Ovary (tissue), 9 donors: ENCODE data around the gene HLTF. TPM values are rescaled to one million over a fixed set of nuclear protein-coding genes. Genes with fewer than 3 reads are reported as not detected.
A peak's percentile ranks its signal among the peaks of the same experiment; 100 is the strongest.

Source experiments
- DNase-seq, 5 donors: peaks; one replicate each; pipeline ENCODE4 v3.0.0-alpha.2; 2019 to 2020
- H3K27ac ChIP-seq, 2 donors: fragments of 200-600 bp; one replicate each; pipeline versions ENCODE4 v1.5.1 to v1.8.0; 2019 to 2022
- H3K27me3 ChIP-seq: fragments of 200-600 bp; one replicate; pipeline ENCODE4 v1.8.0; 2022
- H3K36me3 ChIP-seq: fragments of 200-600 bp; sonication (generic); one replicate; pipeline ENCODE4 v1.5.1; 2019
- H3K4me1 ChIP-seq: one replicate; pipeline ENCODE4 v1.8.1; 2013; ENCODE audit warnings: mild to moderate bottlenecking, moderate library complexity; ENCODE audit not compliant: insufficient read depth
- H3K4me3 ChIP-seq: fragments of 200-600 bp; sonication (generic); one replicate; pipeline ENCODE4 v1.5.1; 2017
- H3K9me3 ChIP-seq, 2 donors: fragments of 200-600 bp in 1 of 2; sonication (generic) in 1 of 2; one replicate each; pipeline versions ENCODE4 v1.5.1 to v1.8.1; 2013 to 2019; ENCODE audit warnings: mild to moderate bottlenecking in 1 of 2, moderate library complexity in 1 of 2
- CTCF ChIP-seq, 3 donors: fragments of 450-650 bp in 2 of 3; fragments of 200-600 bp in 1 of 3; IDR thresholded peaks; one replicate each; pipeline versions ENCODE4 v1.5.1 to v1.8.0; 2016 to 2022; ENCODE audit warnings: antibody characterized with exemption in 3 of 3, mild to moderate bottlenecking in 1 of 3
- EP300 ChIP-seq: sonication (generic); formaldehyde crosslinking; IDR thresholded peaks from one replicate; pipeline ENCODE4 v1.6.1; 2017; ENCODE audit warnings: antibody characterized with exemption
- POLR2A ChIP-seq: fragments of 450-650 bp; IDR thresholded peaks from one replicate; pipeline ENCODE4 v1.6.1; 2017; ENCODE audit warnings: antibody characterized with exemption, mild to moderate bottlenecking, moderate library complexity
- WGBS, 3 donors: extraction: QIAGEN DNeasy Blood & Tissue Kit in 1 of 3; methylation state at CpG; one replicate each; pipeline versions ENCODE4 v1.1.5 to v1.1.7; 2013 to 2017; 5-methylcytosine and 5-hydroxymethylcytosine counted together
- intact Hi-C, 4 donors: fragments of 100-400 bp; cut with DNase I; formaldehyde crosslinking; loops; one replicate each; pipeline versions ENCODE4 v1.11.0 to v1.15.1; 2022 to 2023
- polyA plus RNA-seq, 2 donors: library from polyadenylated mRNA; stranded (reverse); fragments of 200-250 nt in 1 of 2; fragments of 350-450 nt in 1 of 2; fragmentation: Illumina TruSeq in 1 of 2; extraction: RNeasy Lipid Tissue Mini Kit (QIAGEN cat#74804) in 1 of 2; gene quantifications; one replicate each; pipeline ENCODE4 v1.2.3, GENCODE V29; 2013 to 2014
- total RNA-seq, 7 donors: library from RNA; depleted of rRNA in 2 of 7; stranded (reverse); fragments of >200 nt in 2 of 7; fragmentation: NEBNext Ultra II Directional in 3 of 7; extraction: Animal tissue kit (Norgen Biotek cat#: 25700) in 3 of 7; gene quantifications; one replicate each; pipeline versions ENCODE4 v1.1.0 to v1.2.4, GENCODE V29; 2016 to 2023
- donor health status: DM: no; HTN: no; CAD: no; lungs with moderate emphysema.
- donor health status: DM: no; HTN: no; CAD: no.
- donor health status: Bipolar disorder and iron deficiency.
- donor health status: DM: yes; HTN: yes; CAD: no.
- donor health status: DM: no; HTN: no; CAD: no.
- donor health status: DM: yes; HTN: yes; CAD: no.

The HLTF gene
- total and polyA plus RNA-seq, 9 donors, result 11.3 to 35.3 (median 31.0) TPM

- DNase-seq, result no peak
- H3K4me3 ChIP-seq, result peak overlapping the region; percentile 83
- 2 to 4% (median 3%) methylated on average over 4 of the region's 4 CpGs for WGBS, 3 donors
- no peaks in the 10 kb centered on the region for H3K9me3 ChIP-seq
- H3K27me3 ChIP-seq, result no peaks in the 10 kb centered on the region
- peaks cover 2% of the 10 kb centered on the region for H3K4me1 ChIP-seq
- peak overlapping the region in 1 of 2 donors; percentile 86 for H3K27ac ChIP-seq
- no peak for TF ChIP-seq EP300
- no peak for TF ChIP-seq CTCF (IDR thresholded peaks at IDR 0.05)
- TF ChIP-seq POLR2A, result no peak
- no peaks in the 10 kb centered on the region for H3K36me3 ChIP-seq
- intact Hi-C loops, result loop anchor here (5.0 to 10.0 kb wide), 6 partner anchors 143 to 586 kb away; partner anchors contain the start of gene TM4SF4 (in 1 of the 4)
Observed at GRCh38 chr3:149128821-149129220, 42.5 kb upstream of the HLTF start.

GRCh38 chr3:149122721-149123578 lies 36.6 kb upstream of the HLTF start:
- no peaks in the 10 kb centered on the region for H3K27me3 ChIP-seq
- no peak for DNase-seq
- no peaks in the 10 kb centered on the region for H3K4me1 ChIP-seq
- no peak for TF ChIP-seq EP300
- no peak for TF ChIP-seq POLR2A
- TF ChIP-seq CTCF (IDR thresholded peaks at IDR 0.05), result no peak
- H3K4me3 ChIP-seq, result no peak overlapping the region
- no peaks in the 10 kb centered on the region for H3K36me3 ChIP-seq
- intact Hi-C loops, result loop anchor here in 3 of 4 donors (1.0 to 10.0 kb wide), 5 partner anchors 17 to 592 kb away; partner anchors contain the start of gene TM4SF4 (in 1 of the 3)
- no peak overlapping the region for H3K27ac ChIP-seq
- 79 to 89% (median 87%) methylated on average over 4 of the region's 4 CpGs for WGBS, 3 donors
- H3K9me3 ChIP-seq, result no peaks in the 10 kb centered on the region

GRCh38 chr3:149120051-149120972 lies 34.0 kb upstream of the HLTF start:
- 14 to 17% (median 16%) methylated on average over 7 of the region's 7 CpGs for WGBS, 3 donors

More at GRCh38 chr3:149120051-149120972, 34.0 kb upstream of the HLTF start:
- Histone ChIP-seq H3K36me3 (no peaks in the 10 kb centered on the region), H3K9me3 (no peaks in the 10 kb centered on the region), H3K27me3 (no peaks in the 10 kb centered on the region), H3K4me3 (no peak overlapping the region), H3K27ac (peak overlapping the region in 1 of 2 donors; percentile 52), H3K4me1 (no peaks in the 10 kb centered on the region)
- TF ChIP-seq CTCF (IDR thresholded peaks at IDR 0.05) (peak; percentile 56 to 71 (median 57)), EP300 (no peak), POLR2A (no peak)
- DNase-seq, result no peak
- intact Hi-C loops, result loop anchor here in 3 of 4 donors (2.0 to 10.0 kb wide), 5 partner anchors 152 to 594 kb away; partner anchors contain the start of gene TM4SF4 (in 1 of the 3)
